Thoracic aorta (tissue), 2 donors: Measurements from ENCODE around the gene TKTL1. TPM values are rescaled to one million over a fixed set of nuclear protein-coding genes. Genes with fewer than 3 reads are reported as not detected.

Source experiments
- ATAC-seq: fragments of 150-250 bp; one replicate; pipeline ENCODE4 v1.8.0; 2017; ENCODE audit warnings: low read depth; ENCODE audit not compliant: insufficient number of reproducible peaks, low FRiP score
- DNase-seq: peaks from one replicate; pipeline ENCODE4 v3.0.0-alpha.2; 2020; ENCODE audit warnings: low spot score
- H3K27ac ChIP-seq, 2 donors: fragments of 200-600 bp; sonication (generic); 1 replicate in 1 of 2; 2 replicates in 1 of 2; pipeline ENCODE4 v1.5.1; 2016; ENCODE audit warnings: mild to moderate bottlenecking in 2 of 2, moderate library complexity in 2 of 2
- H3K27me3 ChIP-seq: fragments of 200-600 bp; sonication (generic); replicated peaks from 2 replicates; pipeline ENCODE4 v1.6.0; 2016; ENCODE audit warnings: mild to moderate bottlenecking; ENCODE audit not compliant: insufficient read depth
- H3K36me3 ChIP-seq: fragments of 200-600 bp; sonication (generic); one replicate; pipeline ENCODE4 v1.5.1; 2016
- H3K4me1 ChIP-seq, 2 donors: fragments of 200-600 bp; sonication (generic); 1 replicate in 1 of 2; 2 replicates in 1 of 2; pipeline versions ENCODE4 v1.5.1 to v1.6.0; 2016; ENCODE audit warnings: low read depth in 2 of 2, mild to moderate bottlenecking in 1 of 2; ENCODE audit not compliant: control insufficient read depth in 1 of 2
- H3K4me3 ChIP-seq: fragments of 200-600 bp; sonication (generic); 2 replicates; pipeline ENCODE4 v1.5.1; 2016; ENCODE audit warnings: mild to moderate bottlenecking
- H3K9me3 ChIP-seq: fragments of 200-600 bp; sonication (generic); 2 replicates; pipeline ENCODE4 v1.5.1; 2016
- total RNA-seq, 2 donors: library from RNA; depleted of rRNA; stranded (reverse); fragments of >200 nt; gene quantifications; one replicate each; pipeline versions ENCODE4 v1.1.0 to v1.2.3, GENCODE V29; 2016
- TF ChIP-seq, protein P1 (sequence below): fragments of 200-600 bp; sonication (generic); IDR thresholded peaks from one replicate; pipeline ENCODE4 v1.5.1; 2019; ENCODE audit warnings: antibody characterized with exemption

The TKTL1 gene
- total RNA-seq, 2 donors from 2014 or later = 0.42 TPM; not detected in 1

DNA sequence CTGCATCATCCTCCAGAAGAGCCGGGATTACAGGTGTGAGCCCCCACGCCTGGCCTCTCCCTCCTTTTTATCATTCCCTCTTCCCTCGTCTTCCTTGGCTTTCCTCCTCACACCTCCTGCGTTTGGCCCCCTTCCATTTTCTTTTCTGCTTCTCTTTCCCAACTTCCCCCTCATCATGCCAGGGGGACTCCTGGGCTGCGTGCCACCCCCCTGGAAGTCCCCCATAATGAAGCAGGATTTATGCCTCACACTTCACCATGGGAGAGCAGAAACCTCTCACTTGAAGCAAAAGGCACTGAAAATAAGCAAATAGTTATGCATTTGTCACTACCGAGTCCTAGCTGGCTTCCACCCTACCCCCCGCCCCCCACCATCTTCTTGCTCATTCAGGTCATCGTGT is 7.9 kb downstream of the TKTL1 start:
- Histone ChIP-seq H3K9me3 (no peaks in the 10 kb centered on the region), H3K36me3 (no peaks in the 10 kb centered on the region), H3K4me1 (no peaks in the 10 kb centered on the region), H3K4me3 (no peak overlapping the region), H3K27me3 (no peaks in the 10 kb centered on the region), H3K27ac (no peak overlapping the region)
- TF ChIP-seq, protein P1, sequence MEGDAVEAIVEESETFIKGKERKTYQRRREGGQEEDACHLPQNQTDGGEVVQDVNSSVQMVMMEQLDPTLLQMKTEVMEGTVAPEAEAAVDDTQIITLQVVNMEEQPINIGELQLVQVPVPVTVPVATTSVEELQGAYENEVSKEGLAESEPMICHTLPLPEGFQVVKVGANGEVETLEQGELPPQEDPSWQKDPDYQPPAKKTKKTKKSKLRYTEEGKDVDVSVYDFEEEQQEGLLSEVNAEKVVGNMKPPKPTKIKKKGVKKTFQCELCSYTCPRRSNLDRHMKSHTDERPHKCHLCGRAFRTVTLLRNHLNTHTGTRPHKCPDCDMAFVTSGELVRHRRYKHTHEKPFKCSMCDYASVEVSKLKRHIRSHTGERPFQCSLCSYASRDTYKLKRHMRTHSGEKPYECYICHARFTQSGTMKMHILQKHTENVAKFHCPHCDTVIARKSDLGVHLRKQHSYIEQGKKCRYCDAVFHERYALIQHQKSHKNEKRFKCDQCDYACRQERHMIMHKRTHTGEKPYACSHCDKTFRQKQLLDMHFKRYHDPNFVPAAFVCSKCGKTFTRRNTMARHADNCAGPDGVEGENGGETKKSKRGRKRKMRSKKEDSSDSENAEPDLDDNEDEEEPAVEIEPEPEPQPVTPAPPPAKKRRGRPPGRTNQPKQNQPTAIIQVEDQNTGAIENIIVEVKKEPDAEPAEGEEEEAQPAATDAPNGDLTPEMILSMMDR = no peak
- no peak for DNase-seq
- ATAC-seq = no peak

GRCh38 chrX:154304846-154305245 is 9.3 kb downstream of the TKTL1 start:
- no peak for DNase-seq
- H3K9me3 ChIP-seq = no peaks in the 10 kb centered on the region
- no peaks in the 10 kb centered on the region for H3K36me3 ChIP-seq
- ATAC-seq = no peak
- no peak overlapping the region for H3K27ac ChIP-seq
- no peaks in the 10 kb centered on the region for H3K4me1 ChIP-seq
- no peak overlapping the region for H3K4me3 ChIP-seq
- TF ChIP-seq, protein P1 = no peak
- H3K27me3 ChIP-seq = no peaks in the 10 kb centered on the region

- DNase-seq (no peak), ATAC-seq (no peak)
- Histone ChIP-seq H3K4me3 (no peak overlapping the region), H3K4me1 (no peaks in the 10 kb centered on the region), H3K36me3 (no peaks in the 10 kb centered on the region), H3K27ac (peak overlapping the region in 1 of 2 donors; percentile 34), H3K27me3 (no peaks in the 10 kb centered on the region), H3K9me3 (no peaks in the 10 kb centered on the region)
- TF ChIP-seq, protein P1 = no peak
Observed at GRCh38 chrX:154305541-154306205, 10.1 kb downstream of the TKTL1 start.

DNA sequence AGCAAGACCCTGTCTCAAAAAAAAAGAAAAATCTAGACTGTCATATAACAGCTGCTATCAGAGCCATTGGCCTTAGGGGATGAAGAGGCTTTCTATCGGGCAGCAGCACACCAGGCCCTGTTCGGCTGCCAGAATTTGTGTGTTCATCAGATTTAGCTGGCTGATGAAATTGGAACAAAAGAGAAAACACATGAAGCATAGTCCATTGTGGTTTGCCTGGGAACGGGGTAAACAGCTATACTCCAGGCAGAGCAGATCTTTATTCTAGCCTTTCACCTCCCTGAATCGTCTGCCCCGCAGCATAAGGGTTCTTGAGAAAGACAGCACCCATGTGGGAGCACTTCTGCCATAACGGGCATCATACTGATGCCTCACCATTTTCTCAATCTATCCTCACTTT is 11.6 kb downstream of the TKTL1 start:
- Histone ChIP-seq H3K27ac (no peak overlapping the region), H3K4me3 (no peak overlapping the region), H3K4me1 (no peaks in the 10 kb centered on the region), H3K36me3 (no peaks in the 10 kb centered on the region), H3K27me3 (no peaks in the 10 kb centered on the region), H3K9me3 (no peaks in the 10 kb centered on the region)
- ATAC-seq (no peak), DNase-seq (no peak)
- TF ChIP-seq, protein P1 = no peak

DNA sequence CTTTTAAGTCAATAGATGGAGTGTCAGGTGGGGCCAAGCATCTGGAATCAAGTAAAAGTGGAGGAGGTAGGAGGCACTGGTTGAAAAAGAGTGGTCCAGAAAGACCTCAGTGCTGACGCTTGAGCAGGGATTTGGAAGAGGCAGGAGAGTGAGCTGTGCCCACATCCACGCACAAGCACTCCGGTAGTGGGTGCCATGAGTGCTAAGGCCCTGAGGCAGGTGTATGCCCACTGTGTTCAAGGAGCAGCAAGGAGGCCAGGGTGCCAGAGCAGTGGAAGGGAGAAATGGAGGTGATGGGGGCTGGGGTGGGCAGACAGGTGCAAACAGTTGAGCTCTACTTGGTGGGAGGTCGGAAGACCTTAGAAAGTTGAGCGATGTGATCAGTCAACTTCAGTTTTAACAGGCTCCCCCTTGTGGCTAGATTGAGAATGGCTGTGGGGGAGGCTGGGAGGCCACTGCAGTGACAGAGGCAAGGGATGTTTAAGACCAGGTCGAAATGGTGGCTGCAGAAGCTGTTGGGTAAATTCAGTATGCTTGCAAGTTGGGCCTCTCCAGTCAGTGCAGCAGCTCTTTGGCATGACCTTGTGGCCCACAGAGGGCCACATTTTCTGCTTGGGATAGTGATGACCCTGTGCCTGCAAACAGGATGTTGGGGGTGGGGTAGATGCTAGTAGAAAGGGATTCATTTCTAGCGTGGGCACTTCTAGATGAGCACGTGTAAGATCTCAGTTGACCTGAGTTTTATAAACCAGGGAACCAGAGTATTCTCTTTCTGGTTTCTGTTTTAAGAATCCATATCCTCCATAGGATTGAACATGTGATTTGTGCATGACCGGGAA is 12.7 kb downstream of the TKTL1 start:
- Histone ChIP-seq H3K9me3 (no peaks in the 10 kb centered on the region), H3K27ac (no peak overlapping the region), H3K4me3 (no peak overlapping the region), H3K27me3 (no peaks in the 10 kb centered on the region), H3K36me3 (no peaks in the 10 kb centered on the region), H3K4me1 (no peaks in the 10 kb centered on the region)
- peak; percentile 7 for DNase-seq
- TF ChIP-seq, protein P1 = peak; percentile 67
- ATAC-seq = no peak
